ENCODE data around the gene NRXN3. TPM values are rescaled to one million over a fixed set of nuclear protein-coding genes. Genes with fewer than 3 reads are reported as not detected.

Gene NRXN3
- total and polyA plus RNA-seq, 7 donors = 0.06 to 0.74 (median 0.15) TPM

- WGBS, 3 donors = 30 to 37% (median 35%) methylated on average over 4 of the region's 4 CpGs
- Histone ChIP-seq H3K27me3 (ENCODE audit: insufficient read depth in 3 of 3, low read length in 2 of 3) (no peaks in the 10 kb centered on the region), H3K27ac (no peak overlapping the region), H3K4me1 (no peaks in the 10 kb centered on the region), H3K4me3 (no peak overlapping the region), H3K36me3 (ENCODE audit: insufficient read depth in 1 of 2, low read depth in 1 of 2) (no peaks in the 10 kb centered on the region), H3K9me3 (no peaks in the 10 kb centered on the region)
- intact Hi-C loops (cut with DNase I) = no loop called here
- DNase-seq (no peak), ATAC-seq (no peak)
- TF ChIP-seq CTCF (IDR thresholded peaks at IDR 0.05) = no peak
These were observed 534.8 kb downstream of the NRXN3 start for GRCh38 chr14:78704965-78705364.

GRCh38 chr14:78705989-78706388 lies 535.8 kb downstream of the NRXN3 start:
- no peak for TF ChIP-seq CTCF (IDR thresholded peaks at IDR 0.05)
- H3K27ac ChIP-seq = no peak overlapping the region
- ATAC-seq = no peak
- no peak for DNase-seq
- H3K4me1 ChIP-seq = no peaks in the 10 kb centered on the region
- no peaks in the 10 kb centered on the region for H3K9me3 ChIP-seq
- no peak overlapping the region for H3K4me3 ChIP-seq
- H3K27me3 ChIP-seq (ENCODE audit: insufficient read depth in 3 of 3, low read length in 2 of 3) = no peaks in the 10 kb centered on the region
- intact Hi-C loops (cut with DNase I) = no loop called here
- H3K36me3 ChIP-seq (ENCODE audit: insufficient read depth in 1 of 2, low read depth in 1 of 2) = no peaks in the 10 kb centered on the region

GRCh38 chr14:78709795-78710557 lies 539.8 kb downstream of the NRXN3 start:
- intact Hi-C loops (cut with DNase I) = no loop called here

GRCh38 chr14:78710963-78711362 lies 540.8 kb downstream of the NRXN3 start:
- ATAC-seq = no peak
- H3K4me1 ChIP-seq = no peaks in the 10 kb centered on the region
- no peaks in the 10 kb centered on the region for H3K36me3 ChIP-seq (ENCODE audit: insufficient read depth in 1 of 2, low read depth in 1 of 2)
- H3K4me3 ChIP-seq = no peak overlapping the region
- H3K27me3 ChIP-seq (ENCODE audit: insufficient read depth in 3 of 3, low read length in 2 of 3) = no peaks in the 10 kb centered on the region
- 59 to 72% (median 67%) methylated on average over 4 of the region's 4 CpGs for WGBS, 3 donors
- intact Hi-C loops (cut with DNase I) = no loop called here
- no peaks in the 10 kb centered on the region for H3K9me3 ChIP-seq
- no peak overlapping the region for H3K27ac ChIP-seq
- no peak for TF ChIP-seq CTCF (IDR thresholded peaks at IDR 0.05)
- DNase-seq = no peak

More at GRCh38 chr14:78709795-78710557, 539.8 kb downstream of the NRXN3 start:
- Histone ChIP-seq H3K27me3 (ENCODE audit: insufficient read depth in 3 of 3, low read length in 2 of 3) (no peaks in the 10 kb centered on the region), H3K4me3 (no peak overlapping the region), H3K27ac (no peak overlapping the region), H3K36me3 (ENCODE audit: insufficient read depth in 1 of 2, low read depth in 1 of 2) (no peaks in the 10 kb centered on the region), H3K4me1 (no peaks in the 10 kb centered on the region), H3K9me3 (no peaks in the 10 kb centered on the region)
- WGBS, 3 donors = 79 to 84% (median 79%) methylated on average over 5 of the region's 5 CpGs
- no peak for TF ChIP-seq CTCF (IDR thresholded peaks at IDR 0.05)
- no peak for ATAC-seq
- DNase-seq = no peak

- H3K27ac ChIP-seq = no peak overlapping the region
- H3K4me1 ChIP-seq = no peaks in the 10 kb centered on the region
- intact Hi-C loops (cut with DNase I) = no loop called here
- TF ChIP-seq CTCF (IDR thresholded peaks at IDR 0.05) = no peak
- ATAC-seq (no peak), DNase-seq (no peak)
- H3K36me3 ChIP-seq (ENCODE audit: insufficient read depth in 1 of 2, low read depth in 1 of 2) = no peaks in the 10 kb centered on the region
- H3K9me3 ChIP-seq = no peaks in the 10 kb centered on the region
- H3K4me3 ChIP-seq = no peak overlapping the region
- H3K27me3 ChIP-seq (ENCODE audit: insufficient read depth in 3 of 3, low read length in 2 of 3) = no peaks in the 10 kb centered on the region
These were observed 543.5 kb downstream of the NRXN3 start for GRCh38 chr14:78713716-78714115.

All from psoas muscle (tissue), 8 donors.